ENCODE results near the gene PTPN1. TPM values are rescaled to one million over a fixed set of nuclear protein-coding genes. Genes with fewer than 3 reads are reported as not detected.

The PTPN1 gene
- total RNA-seq, 1 experiment from 2014 or later: 30.8 TPM

GRCh38 chr20:50471231-50471630 lies 39.0 kb upstream of the PTPN1 start:
- Histone ChIP-seq H3K27ac (ENCODE audit: insufficient read length, low read depth, low read length) (no peak overlapping the region), H3K9ac (ENCODE audit: extremely low read depth, insufficient read length, low read length) (no peak overlapping the region), H2BK12ac (ENCODE audit: insufficient read length, low read depth, low read length) (no peak overlapping the region), H3T11ph (ENCODE audit: low read length) (no peak overlapping the region), H3K56ac (ENCODE audit: insufficient read length, low read depth, low read length) (no peak overlapping the region), H2BK20ac (ENCODE audit: low read depth, low read length, poor library complexity, severe bottlenecking) (no peak overlapping the region), H3K4me2 (ENCODE audit: insufficient read depth, insufficient read length, low read length) (no peak overlapping the region), H3K79me2 (ENCODE audit: insufficient read depth, low read length) (no peaks in the 10 kb centered on the region), H2BK5ac (ENCODE audit: insufficient read length, low read length) (no peak overlapping the region), H3K23ac (ENCODE audit: insufficient read length, low read depth, low read length) (no peak overlapping the region), H3K9me3 (ENCODE audit: control insufficient read depth, low read depth, low read length) (no peaks in the 10 kb centered on the region), H4K5ac (ENCODE audit: insufficient read length, low read depth, low read length) (no peak overlapping the region), H2BK15ac (ENCODE audit: low read depth, low read length) (no peak overlapping the region), H2BK120ac (ENCODE audit: low read depth, low read length, poor library complexity, severe bottlenecking) (no peak overlapping the region), H4K20me1 (ENCODE audit: control insufficient read depth, insufficient read depth, insufficient read length) (no peaks in the 10 kb centered on the region), H4K8ac (replicated peaks; ENCODE audit: insufficient read length, low read depth, low read length) (no peak overlapping the region), H3K18ac (ENCODE audit: insufficient read length, low read depth, low read length) (no peak overlapping the region), H2AFZ (ENCODE audit: low read length) (no peak overlapping the region), H3K23me2 (ENCODE audit: insufficient read length, low read depth, low read length, poor library complexity, severe bottlenecking) (no peaks in the 10 kb centered on the region), H2AK5ac (ENCODE audit: insufficient read length, low read length) (no peak overlapping the region), H4K91ac (ENCODE audit: insufficient read length, low read depth, low read length) (no peak overlapping the region), H3K4ac (ENCODE audit: low read depth, low read length) (no peak overlapping the region), H3K27me3 (ENCODE audit: insufficient read depth, low read length) (no peaks in the 10 kb centered on the region), H3K4me1 (ENCODE audit: insufficient read depth, low read length) (no peaks in the 10 kb centered on the region), H3K79me1 (ENCODE audit: insufficient read depth, low read depth, low read length, poor library complexity, severe bottlenecking) (no peaks in the 10 kb centered on the region), H3K14ac (ENCODE audit: insufficient read depth, low read length) (no peak overlapping the region)
- no peak for TF ChIP-seq CTCF (conservative IDR thresholded peaks at IDR 0.05)
- Mint-ChIP-seq H3K27me3 (ENCODE audit: low read depth) (no peaks in the 10 kb centered on the region; the same call in 1 of the 2 replicates), H3K36me3 (ENCODE audit: insufficient read depth in 1 of 3, low read depth in 3 of 3) (no peaks in the 10 kb centered on the region), H3K9me3 (no peaks in the 10 kb centered on the region), H3K27ac (no peak overlapping the region), H3K4me3 (no peak overlapping the region), H3K4me1 (no peaks in the 10 kb centered on the region; a peak in 1 of 4 replicates)
- WGBS (ENCODE audit: extremely low coverage, insufficient read length, low lambda C conversion rate): no CpG with 5 or more reads among the region's 1 CpG
- no peak for DNase-seq
